ENCODE data around the gene TDRD5. TPM values are rescaled to one million over a fixed set of nuclear protein-coding genes. Genes with fewer than 3 reads are reported as not detected.

TDRD5 gene
- total RNA-seq, 1 donor from 2014 or later: not detected

DNA sequence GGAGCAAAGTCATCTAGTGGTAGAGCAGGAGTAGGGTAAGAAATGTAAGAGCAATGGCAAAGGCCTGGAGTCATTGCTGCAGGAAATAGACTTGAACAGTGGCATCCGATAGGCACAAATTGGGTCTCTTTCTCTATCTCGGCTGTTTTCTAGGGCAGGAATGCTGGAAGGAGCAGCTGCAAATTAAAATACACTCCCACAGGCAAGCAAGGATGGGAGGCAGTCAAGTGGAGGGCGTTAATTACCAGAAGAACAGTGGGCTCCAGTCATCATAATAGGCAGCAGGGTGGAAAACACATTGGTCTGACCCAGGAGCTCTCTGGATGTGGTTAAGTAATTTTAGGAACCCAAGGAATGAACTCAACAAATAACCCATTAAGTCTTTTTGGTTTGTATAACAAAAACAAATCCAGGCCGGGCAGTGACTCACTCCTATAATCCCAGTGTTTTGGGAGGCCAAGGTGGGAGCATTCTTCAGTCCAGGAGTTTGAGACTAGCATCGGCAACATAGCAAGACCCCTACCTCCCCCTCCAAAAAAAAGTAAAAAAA lies 7.8 kb upstream of the TDRD5 start:
- no peaks in the 10 kb centered on the region for H3K36me3 Mint-ChIP-seq (ENCODE audit: low read depth)
- peaks cover 19% of the 10 kb centered on the region for H3K27me3 Mint-ChIP-seq (ENCODE audit: insufficient read depth)
- H3K27ac Mint-ChIP-seq: no peak overlapping the region
- H3K4me3 Mint-ChIP-seq: no peak overlapping the region
- intact Hi-C loops (cut with micrococcal nuclease): no loop called here
- DNase-seq (ENCODE audit: low spot score): no peak
- H3K9me3 Mint-ChIP-seq: no peaks in the 10 kb centered on the region
- H3K4me1 Mint-ChIP-seq (ENCODE audit: low read depth): no peaks in the 10 kb centered on the region

DNA sequence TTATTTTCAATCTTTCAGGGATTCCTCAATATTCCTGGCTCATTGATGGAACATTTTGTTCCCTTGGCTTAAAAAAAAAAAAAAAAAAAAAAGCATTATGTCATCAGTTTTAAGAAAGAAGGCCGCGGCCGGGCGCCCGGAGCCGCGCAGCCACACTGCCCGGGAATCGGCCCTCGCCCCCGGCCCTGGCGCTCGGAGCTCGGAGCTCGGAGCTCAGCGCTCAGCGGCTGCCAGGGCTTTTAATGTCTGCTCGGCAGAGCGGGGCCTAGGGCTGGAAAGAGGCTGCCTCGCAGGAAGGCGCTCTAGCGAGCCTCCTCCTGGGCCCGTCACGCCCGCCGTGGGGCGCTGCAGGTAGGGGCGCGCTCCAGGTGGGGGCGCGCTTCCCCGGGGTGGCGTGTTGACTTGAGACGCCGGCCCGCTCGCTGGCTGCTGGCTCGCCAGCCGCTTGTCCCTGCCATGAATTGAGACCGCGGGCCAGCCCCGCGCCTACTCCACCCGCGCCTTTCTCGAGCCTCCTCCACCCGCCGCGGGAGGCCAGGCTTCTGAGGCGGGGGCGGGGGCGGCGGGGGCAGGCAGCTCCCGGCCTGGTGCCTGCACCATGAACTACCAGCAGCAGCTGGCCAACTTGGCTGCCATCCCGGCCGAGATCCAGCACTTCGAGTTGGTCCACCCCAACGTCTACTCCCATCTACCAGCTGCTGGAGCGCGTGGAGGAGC lies 5.4 kb upstream of the TDRD5 start:
- Mint-ChIP-seq H3K9me3 (no peaks in the 10 kb centered on the region), H3K4me1 (ENCODE audit: low read depth) (no peaks in the 10 kb centered on the region), H3K27me3 (ENCODE audit: insufficient read depth) (peaks cover 26% of the 10 kb centered on the region), H3K27ac (no peak overlapping the region), H3K4me3 (no peak overlapping the region), H3K36me3 (ENCODE audit: low read depth) (no peaks in the 10 kb centered on the region)
- DNase-seq (ENCODE audit: low spot score): no peak
- intact Hi-C loops (cut with micrococcal nuclease): no loop called here

DNA sequence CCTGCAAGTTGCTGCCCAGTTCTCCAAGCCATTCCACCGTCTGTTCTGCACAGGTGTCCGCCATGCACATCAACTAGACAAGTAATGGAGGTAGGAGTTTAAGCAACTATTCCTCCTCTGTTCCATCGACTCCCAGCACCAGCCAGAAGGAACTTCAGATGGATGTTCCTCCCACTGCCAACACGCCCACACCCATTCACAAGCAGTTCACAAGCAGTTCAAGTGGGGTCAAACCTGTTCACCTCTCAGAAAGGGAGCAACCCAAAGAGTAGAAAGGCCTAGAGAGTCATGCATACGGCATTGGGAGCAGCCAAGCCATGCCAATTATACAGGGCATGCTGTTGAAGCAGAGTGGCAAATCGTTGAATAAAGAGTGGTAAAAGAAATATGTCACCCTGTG lies 4.3 kb upstream of the TDRD5 start:
- no peaks in the 10 kb centered on the region for H3K9me3 Mint-ChIP-seq
- H3K4me3 Mint-ChIP-seq: no peak overlapping the region
- no peaks in the 10 kb centered on the region for H3K36me3 Mint-ChIP-seq (ENCODE audit: low read depth)
- H3K27ac Mint-ChIP-seq: no peak overlapping the region
- no peaks in the 10 kb centered on the region for H3K4me1 Mint-ChIP-seq (ENCODE audit: low read depth)
- no peak for DNase-seq (ENCODE audit: low spot score)
- peaks cover 24% of the 10 kb centered on the region for H3K27me3 Mint-ChIP-seq (ENCODE audit: insufficient read depth)
- intact Hi-C loops (cut with micrococcal nuclease): no loop called here

DNA sequence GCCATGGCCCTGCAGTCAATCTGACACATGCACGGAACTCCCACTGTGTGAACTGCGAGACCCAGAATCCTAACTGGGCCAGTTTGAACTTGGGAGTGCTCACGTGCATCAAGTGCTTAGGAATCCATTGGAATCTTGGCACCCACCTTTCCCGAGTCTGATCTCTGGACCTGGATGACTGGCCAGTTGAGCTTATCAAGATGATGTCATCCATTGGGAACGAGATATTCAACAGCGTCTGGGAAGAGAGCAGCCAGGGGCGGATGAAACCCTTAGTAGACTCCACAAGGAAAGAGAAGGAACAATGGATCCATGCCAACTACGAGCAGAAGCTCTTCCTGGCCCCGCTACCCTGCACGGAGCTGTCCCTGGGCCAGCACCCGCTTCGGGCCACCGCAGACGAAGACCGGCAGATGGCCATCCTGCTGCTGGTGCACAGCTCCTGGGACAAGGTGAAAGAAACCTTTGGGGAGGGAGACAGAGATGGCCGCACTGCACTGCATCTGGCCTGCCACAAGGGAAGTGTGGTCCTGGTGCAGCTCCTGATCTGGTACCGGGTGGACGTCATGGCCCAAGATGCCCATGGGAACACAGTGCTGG lies 3.1 kb upstream of the TDRD5 start:
- no peaks in the 10 kb centered on the region for H3K9me3 Mint-ChIP-seq
- intact Hi-C loops (cut with micrococcal nuclease): no loop called here
- H3K4me3 Mint-ChIP-seq: no peak overlapping the region
- no peak overlapping the region for H3K27ac Mint-ChIP-seq
- DNase-seq (ENCODE audit: low spot score): no peak
- H3K27me3 Mint-ChIP-seq (ENCODE audit: insufficient read depth): peaks cover 26% of the 10 kb centered on the region
- no peaks in the 10 kb centered on the region for H3K36me3 Mint-ChIP-seq (ENCODE audit: low read depth)
- H3K4me1 Mint-ChIP-seq (ENCODE audit: low read depth): no peaks in the 10 kb centered on the region

DNA sequence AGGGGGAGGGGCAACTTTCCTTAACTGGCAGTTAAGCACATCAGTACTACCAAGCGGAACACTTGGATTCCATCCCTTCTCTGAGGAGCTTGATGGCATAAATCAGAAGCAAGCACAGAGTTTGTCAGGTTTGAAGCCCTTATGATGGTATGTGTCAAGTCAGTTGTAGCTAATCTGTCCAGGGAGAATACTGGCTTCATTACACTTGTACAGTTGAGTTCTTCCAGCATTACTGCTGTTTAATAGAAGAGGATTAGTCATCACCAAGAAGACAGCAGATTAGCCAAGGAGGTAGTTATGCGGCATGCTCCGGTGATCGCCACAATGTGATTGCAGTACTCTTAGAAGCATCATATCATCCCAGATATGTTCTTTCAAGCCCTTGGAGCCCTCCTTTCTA lies 2.1 kb upstream of the TDRD5 start:
- DNase-seq (ENCODE audit: low spot score): no peak
- Mint-ChIP-seq H3K4me1 (ENCODE audit: low read depth) (no peaks in the 10 kb centered on the region), H3K9me3 (no peaks in the 10 kb centered on the region), H3K36me3 (ENCODE audit: low read depth) (no peaks in the 10 kb centered on the region), H3K4me3 (no peak overlapping the region), H3K27me3 (ENCODE audit: insufficient read depth) (peaks cover 26% of the 10 kb centered on the region), H3K27ac (no peak overlapping the region)
- intact Hi-C loops (cut with micrococcal nuclease): no loop called here

DNA sequence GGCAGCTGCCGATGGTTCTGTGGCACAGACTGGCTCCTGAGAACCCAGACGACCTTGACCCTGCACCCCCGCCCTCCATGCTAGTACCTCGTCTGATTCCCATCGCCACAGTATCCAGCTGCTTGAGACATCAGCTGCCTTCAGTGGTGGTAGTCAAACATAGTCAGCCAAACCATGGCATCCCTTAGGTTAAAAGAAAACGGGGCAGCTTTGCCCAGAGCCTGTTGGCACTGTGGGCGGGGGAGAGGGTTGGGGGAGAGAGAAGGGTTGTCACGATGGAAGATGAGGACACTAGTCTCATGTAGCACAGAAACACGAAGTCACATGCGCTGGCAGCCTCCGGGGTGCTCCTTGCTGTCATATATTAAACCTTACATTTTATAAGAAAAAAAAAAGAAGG lies 961 bp upstream of the TDRD5 start:
- DNase-seq (ENCODE audit: low spot score): no peak
- peaks cover 21% of the 10 kb centered on the region for H3K27me3 Mint-ChIP-seq (ENCODE audit: insufficient read depth)
- no peaks in the 10 kb centered on the region for H3K36me3 Mint-ChIP-seq (ENCODE audit: low read depth)
- H3K4me1 Mint-ChIP-seq (ENCODE audit: low read depth): no peaks in the 10 kb centered on the region
- no peaks in the 10 kb centered on the region for H3K9me3 Mint-ChIP-seq
- H3K27ac Mint-ChIP-seq: no peak overlapping the region
- intact Hi-C loops (cut with micrococcal nuclease): no loop called here
- H3K4me3 Mint-ChIP-seq: no peak overlapping the region

DNA sequence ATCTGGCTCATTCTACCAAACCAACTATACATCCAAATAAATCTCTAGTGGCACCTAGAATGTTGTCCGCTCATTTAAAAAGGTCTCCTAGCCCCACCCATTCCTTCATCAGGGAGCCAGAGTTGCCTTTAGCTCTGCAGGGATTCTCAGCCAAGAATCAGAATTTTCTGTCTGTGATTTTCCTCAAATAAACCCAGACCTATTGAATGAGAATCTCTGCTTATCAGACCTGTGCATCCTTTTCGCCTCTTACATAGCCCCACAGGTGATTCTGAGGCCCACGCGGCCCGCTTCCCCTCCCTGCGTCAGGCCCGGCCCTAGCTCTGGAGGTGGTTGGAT lies 410 bp upstream of the TDRD5 start:
- no peak overlapping the region for H3K4me3 Mint-ChIP-seq
- no peak overlapping the region for H3K27ac Mint-ChIP-seq
- peaks cover 18% of the 10 kb centered on the region for H3K27me3 Mint-ChIP-seq (ENCODE audit: insufficient read depth)
- no peaks in the 10 kb centered on the region for H3K9me3 Mint-ChIP-seq
- no peaks in the 10 kb centered on the region for H3K36me3 Mint-ChIP-seq (ENCODE audit: low read depth)
- intact Hi-C loops (cut with micrococcal nuclease): no loop called here
- H3K4me1 Mint-ChIP-seq (ENCODE audit: low read depth): no peaks in the 10 kb centered on the region
- no peak for DNase-seq (ENCODE audit: low spot score)

DNA sequence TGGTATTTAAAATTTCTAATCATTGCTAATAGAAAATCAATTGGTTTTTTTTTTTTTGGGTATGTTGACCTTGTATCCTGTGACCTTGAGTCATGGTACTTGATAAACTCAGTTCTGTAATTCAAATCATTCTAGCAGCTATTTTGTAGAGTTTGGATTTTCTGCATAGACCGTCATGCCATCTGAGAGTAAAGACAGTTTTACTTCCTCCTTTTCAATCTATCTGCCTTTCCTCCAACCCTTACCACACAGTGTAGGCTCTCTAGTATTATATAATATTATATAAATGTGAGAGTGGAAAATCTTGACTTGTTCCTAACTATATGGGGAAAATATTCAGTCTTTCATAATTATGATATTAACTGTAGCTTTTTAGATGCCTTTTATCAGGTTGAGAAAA lies 7.0 kb downstream of the TDRD5 start:
- Mint-ChIP-seq H3K27me3 (ENCODE audit: insufficient read depth) (peaks cover 4% of the 10 kb centered on the region), H3K4me1 (ENCODE audit: low read depth) (no peaks in the 10 kb centered on the region), H3K9me3 (no peaks in the 10 kb centered on the region), H3K36me3 (ENCODE audit: low read depth) (no peaks in the 10 kb centered on the region), H3K27ac (no peak overlapping the region), H3K4me3 (no peak overlapping the region)
- DNase-seq (ENCODE audit: low spot score): no peak
- intact Hi-C loops (cut with micrococcal nuclease): no loop called here

DNA sequence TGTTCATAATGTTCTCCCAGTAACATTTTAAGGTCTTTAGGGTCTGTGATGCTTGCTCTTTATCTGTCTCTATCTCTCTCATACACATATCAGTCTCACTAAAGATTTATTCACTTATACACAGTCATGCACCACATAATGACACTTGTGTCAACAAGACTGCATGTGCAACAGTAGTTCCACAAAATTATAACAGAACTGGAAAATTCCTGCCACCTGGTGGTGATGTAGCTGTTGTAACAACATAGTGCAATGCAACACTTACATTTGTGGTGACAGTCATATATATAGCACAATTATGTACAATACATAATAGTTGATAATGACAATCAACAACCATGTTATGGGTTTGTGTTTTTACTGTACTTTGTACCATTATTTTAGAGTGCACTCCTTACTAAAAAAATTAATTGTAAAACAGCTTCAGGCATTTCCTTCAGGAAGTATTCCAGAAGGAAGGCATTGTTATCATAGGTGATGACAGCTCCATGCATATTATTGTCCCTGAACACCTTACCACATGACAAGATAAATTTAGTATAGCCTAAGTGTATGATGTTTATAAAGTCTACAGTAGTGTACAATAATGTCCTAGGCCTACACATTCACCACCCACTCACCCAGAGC lies 8.1 kb downstream of the TDRD5 start:
- Mint-ChIP-seq H3K9me3 (no peaks in the 10 kb centered on the region), H3K27ac (no peak overlapping the region), H3K36me3 (ENCODE audit: low read depth) (no peaks in the 10 kb centered on the region), H3K4me1 (ENCODE audit: low read depth) (no peaks in the 10 kb centered on the region), H3K4me3 (no peak overlapping the region), H3K27me3 (ENCODE audit: insufficient read depth) (peaks cover 4% of the 10 kb centered on the region)
- DNase-seq (ENCODE audit: low spot score): no peak
- intact Hi-C loops (cut with micrococcal nuclease): no loop called here

DNA sequence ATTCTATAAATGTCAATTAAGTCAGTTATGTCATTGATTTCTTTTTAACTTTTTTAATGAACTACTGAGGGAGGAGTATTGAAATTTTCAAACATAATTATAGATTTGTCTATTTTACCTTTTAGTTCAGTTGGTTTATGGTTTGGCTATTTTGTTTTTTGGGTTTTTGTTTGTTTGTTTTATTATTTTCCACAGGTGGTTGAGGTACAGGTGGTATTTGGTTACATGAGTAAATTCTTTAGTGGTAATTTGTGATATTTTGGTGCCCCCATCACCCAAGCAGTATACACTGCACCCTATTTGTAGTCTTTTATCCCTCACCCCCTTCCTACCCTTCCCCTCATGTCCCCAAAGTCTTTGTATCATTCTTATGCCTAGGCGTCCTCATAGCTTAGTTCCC lies 9.5 kb downstream of the TDRD5 start:
- no peak for DNase-seq (ENCODE audit: low spot score)
- no peaks in the 10 kb centered on the region for H3K4me1 Mint-ChIP-seq (ENCODE audit: low read depth)
- H3K36me3 Mint-ChIP-seq (ENCODE audit: low read depth): no peaks in the 10 kb centered on the region
- no peaks in the 10 kb centered on the region for H3K9me3 Mint-ChIP-seq
- intact Hi-C loops (cut with micrococcal nuclease): no loop called here
- H3K27ac Mint-ChIP-seq: no peak overlapping the region
- peaks cover 4% of the 10 kb centered on the region for H3K27me3 Mint-ChIP-seq (ENCODE audit: insufficient read depth)
- H3K4me3 Mint-ChIP-seq: no peak overlapping the region

DNA sequence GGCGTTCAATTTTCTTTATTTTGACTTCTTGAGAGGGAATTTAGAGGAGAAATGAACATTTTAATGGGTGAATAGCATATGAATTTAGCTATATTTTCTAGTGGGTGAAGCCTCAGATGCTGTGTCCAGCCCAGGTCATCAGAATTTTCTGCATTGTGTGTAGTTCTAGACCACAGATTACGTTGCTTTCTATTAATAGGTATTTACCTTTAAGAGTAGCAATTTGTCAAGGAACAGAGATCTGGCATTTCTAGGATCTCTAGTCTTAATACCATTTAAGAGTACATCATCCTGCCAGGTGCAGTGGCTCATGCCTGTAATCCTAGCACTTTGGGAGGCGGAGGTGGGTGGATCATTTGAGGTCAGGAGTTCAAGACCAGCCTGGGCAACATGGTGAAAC lies 20.7 kb downstream of the TDRD5 start:
- H3K27ac Mint-ChIP-seq: no peak overlapping the region
- intact Hi-C loops (cut with micrococcal nuclease): no loop called here
- no peak overlapping the region for H3K4me3 Mint-ChIP-seq
- no peaks in the 10 kb centered on the region for H3K4me1 Mint-ChIP-seq (ENCODE audit: low read depth)
- no peaks in the 10 kb centered on the region for H3K36me3 Mint-ChIP-seq (ENCODE audit: low read depth)
- peaks cover 14% of the 10 kb centered on the region for H3K27me3 Mint-ChIP-seq (ENCODE audit: insufficient read depth)
- DNase-seq (ENCODE audit: low spot score): no peak
- no peaks in the 10 kb centered on the region for H3K9me3 Mint-ChIP-seq

DNA sequence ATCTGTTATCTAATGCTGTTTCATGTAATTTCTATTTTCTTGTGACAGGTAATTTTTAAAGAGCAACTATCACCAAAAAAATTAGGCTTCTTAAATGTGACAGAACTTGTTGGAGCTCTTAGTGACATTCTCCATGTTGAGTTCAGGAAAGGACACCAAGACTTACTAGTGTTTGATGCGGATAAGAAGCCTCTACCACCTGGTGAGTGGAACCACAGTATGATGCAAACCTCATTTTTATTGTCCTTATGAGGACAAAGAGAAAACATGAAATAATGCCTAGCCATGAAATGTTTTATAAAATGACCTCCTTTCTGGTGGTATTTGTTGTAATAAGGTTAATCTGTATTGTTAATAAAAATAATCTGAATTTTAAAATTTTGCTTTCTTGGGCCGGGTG lies 39.1 kb downstream of the TDRD5 start:
- DNase-seq (ENCODE audit: low spot score): no peak
- intact Hi-C loops (cut with micrococcal nuclease): no loop called here
- Mint-ChIP-seq H3K4me1 (ENCODE audit: low read depth) (no peaks in the 10 kb centered on the region), H3K36me3 (ENCODE audit: low read depth) (no peaks in the 10 kb centered on the region), H3K9me3 (no peaks in the 10 kb centered on the region), H3K4me3 (no peak overlapping the region), H3K27ac (no peak overlapping the region), H3K27me3 (ENCODE audit: insufficient read depth) (peaks cover 2% of the 10 kb centered on the region)

DNA sequence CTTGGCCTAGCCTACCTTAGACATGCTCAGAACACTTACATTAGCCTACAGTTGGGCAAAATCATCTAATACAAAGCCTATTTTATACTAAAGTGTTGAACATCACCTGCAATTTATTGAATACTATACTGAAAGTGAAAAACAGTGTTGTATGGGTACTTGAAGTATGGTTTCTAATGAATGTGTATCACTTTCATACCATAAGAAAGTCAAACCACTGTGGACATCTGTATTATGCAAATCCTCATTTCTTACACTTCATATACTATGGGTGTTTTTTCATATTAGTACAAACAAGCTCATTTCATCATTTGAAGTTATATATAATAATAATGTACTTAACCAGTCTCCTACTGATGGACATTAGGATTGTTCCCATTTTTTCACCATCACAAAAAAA lies 41.2 kb downstream of the TDRD5 start:
- DNase-seq (ENCODE audit: low spot score): no peak
- Mint-ChIP-seq H3K9me3 (no peaks in the 10 kb centered on the region), H3K4me1 (ENCODE audit: low read depth) (no peaks in the 10 kb centered on the region), H3K4me3 (no peak overlapping the region), H3K27me3 (ENCODE audit: insufficient read depth) (peaks cover 2% of the 10 kb centered on the region), H3K36me3 (ENCODE audit: low read depth) (no peaks in the 10 kb centered on the region), H3K27ac (no peak overlapping the region)
- intact Hi-C loops (cut with micrococcal nuclease): no loop called here

All from activated T-helper 1 cell treated with anti-CD3 and anti-CD28 coated beads, Interleukin-12 subunit alpha, Interleukin-12 subunit beta, Interleukin-2, Interleukin-4 antibody, amounts not matched to agents 30 ng/mL and 10 ng/mL and 1 ng/mL, durations not matched to agents 14 hours and 24 hours and 36 hours (primary cell).